ENCODE data around the gene DPP10. TPM values are rescaled to one million over a fixed set of nuclear protein-coding genes. Genes with fewer than 3 reads are reported as not detected.

The DPP10 gene
- total RNA-seq, 4 donors from 2014 or later = 0.09 to 4.0 (median 0.38) TPM; not detected in 1

DNA sequence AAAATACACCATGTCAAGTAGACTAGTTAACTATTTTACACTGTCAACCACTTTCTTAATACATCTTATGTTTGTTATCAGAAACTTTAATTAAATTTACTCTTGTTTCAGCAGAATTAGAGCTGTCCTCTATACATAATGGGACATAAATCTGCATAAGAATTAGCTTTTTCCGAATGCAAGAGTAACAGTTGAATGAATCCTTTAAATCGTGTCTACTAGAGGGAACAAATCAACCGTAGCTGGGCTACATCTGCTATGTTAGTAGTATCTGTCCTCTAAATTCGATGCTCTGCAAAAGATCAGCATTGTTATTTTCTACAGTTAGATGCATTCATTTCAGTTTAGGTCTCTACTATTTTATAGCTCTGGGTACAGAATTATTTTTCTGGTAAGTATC, 1090.6 kb downstream of the DPP10 start:
- no peak for DNase-seq
- no peaks in the 10 kb centered on the region for H3K27me3 ChIP-seq
- no peaks in the 10 kb centered on the region for H3K9me3 ChIP-seq
- TF ChIP-seq, protein P1, sequence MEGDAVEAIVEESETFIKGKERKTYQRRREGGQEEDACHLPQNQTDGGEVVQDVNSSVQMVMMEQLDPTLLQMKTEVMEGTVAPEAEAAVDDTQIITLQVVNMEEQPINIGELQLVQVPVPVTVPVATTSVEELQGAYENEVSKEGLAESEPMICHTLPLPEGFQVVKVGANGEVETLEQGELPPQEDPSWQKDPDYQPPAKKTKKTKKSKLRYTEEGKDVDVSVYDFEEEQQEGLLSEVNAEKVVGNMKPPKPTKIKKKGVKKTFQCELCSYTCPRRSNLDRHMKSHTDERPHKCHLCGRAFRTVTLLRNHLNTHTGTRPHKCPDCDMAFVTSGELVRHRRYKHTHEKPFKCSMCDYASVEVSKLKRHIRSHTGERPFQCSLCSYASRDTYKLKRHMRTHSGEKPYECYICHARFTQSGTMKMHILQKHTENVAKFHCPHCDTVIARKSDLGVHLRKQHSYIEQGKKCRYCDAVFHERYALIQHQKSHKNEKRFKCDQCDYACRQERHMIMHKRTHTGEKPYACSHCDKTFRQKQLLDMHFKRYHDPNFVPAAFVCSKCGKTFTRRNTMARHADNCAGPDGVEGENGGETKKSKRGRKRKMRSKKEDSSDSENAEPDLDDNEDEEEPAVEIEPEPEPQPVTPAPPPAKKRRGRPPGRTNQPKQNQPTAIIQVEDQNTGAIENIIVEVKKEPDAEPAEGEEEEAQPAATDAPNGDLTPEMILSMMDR (IDR thresholded peaks at IDR 0.05) = no peak
- TF ChIP-seq POLR2A (IDR thresholded peaks at IDR 0.05) = no peak
- H3K4me3 ChIP-seq = no peak overlapping the region
- no peaks in the 10 kb centered on the region for H3K36me3 ChIP-seq
- H3K4me1 ChIP-seq = no peaks in the 10 kb centered on the region
- no peak overlapping the region for H3K27ac ChIP-seq
- intact Hi-C loops (cut with DNase I) = no loop called here
- 81% methylated on average over 4 of the region's 4 CpGs for WGBS, 2 donors

DNA sequence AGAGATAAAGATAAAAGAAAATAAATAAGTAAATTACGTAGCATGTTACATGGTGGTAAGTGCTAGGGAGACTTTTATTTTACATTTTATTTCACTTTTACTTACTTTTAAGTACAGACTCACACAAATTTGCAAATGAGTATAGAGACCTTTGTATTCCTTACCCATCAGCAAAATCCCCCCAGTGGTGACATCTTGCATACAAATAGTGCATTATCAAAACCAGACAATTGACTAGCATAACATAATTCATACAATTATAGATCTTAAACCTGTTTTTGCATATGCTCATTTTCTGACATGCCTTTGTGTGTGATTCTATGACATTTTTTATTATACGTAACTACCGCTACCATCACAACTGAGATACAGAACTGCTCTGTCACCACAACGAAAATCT, 1099.4 kb downstream of the DPP10 start:
- Histone ChIP-seq H3K36me3 (no peaks in the 10 kb centered on the region), H3K9me3 (no peaks in the 10 kb centered on the region), H3K27me3 (no peaks in the 10 kb centered on the region), H3K4me1 (no peaks in the 10 kb centered on the region), H3K27ac (no peak overlapping the region), H3K4me3 (no peak overlapping the region)
- no peak for DNase-seq
- TF ChIP-seq, protein P1 (IDR thresholded peaks at IDR 0.05) = no peak
- TF ChIP-seq POLR2A (IDR thresholded peaks at IDR 0.05) = no peak
- intact Hi-C loops (cut with DNase I) = no loop called here
- 77 to 78% methylated on average over 4 of the region's 4 CpGs for whole genome bisulfite sequencing, 2 donors

DNA sequence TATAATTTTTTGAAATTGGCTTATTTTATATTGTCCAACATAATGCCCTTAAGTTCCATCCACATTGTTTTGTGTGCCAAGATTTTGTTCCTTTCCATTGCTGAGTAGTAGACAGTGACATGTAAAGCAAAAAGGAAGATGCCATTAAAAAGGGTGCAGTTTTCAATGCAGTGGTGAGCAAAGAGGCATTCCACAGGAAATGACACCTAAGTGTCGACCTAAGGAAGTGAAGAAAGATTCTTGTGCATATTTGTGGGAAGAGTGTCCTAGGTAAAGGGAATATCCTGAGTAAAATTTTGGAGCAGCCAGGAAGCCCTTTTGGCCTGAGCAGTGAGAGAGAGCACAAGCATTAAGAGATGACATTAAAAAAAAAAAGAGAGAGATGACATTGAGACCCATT, 1099.9 kb downstream of the DPP10 start:
- Histone ChIP-seq H3K27ac (no peak overlapping the region), H3K36me3 (no peaks in the 10 kb centered on the region), H3K9me3 (no peaks in the 10 kb centered on the region), H3K4me1 (no peaks in the 10 kb centered on the region), H3K27me3 (no peaks in the 10 kb centered on the region), H3K4me3 (no peak overlapping the region)
- intact Hi-C loops (cut with DNase I) = no loop called here
- no peak for TF ChIP-seq POLR2A (IDR thresholded peaks at IDR 0.05)
- TF ChIP-seq, protein P1 (IDR thresholded peaks at IDR 0.05) = no peak
- WGBS, 2 donors = 29 to 64% methylated on average over 1 of the region's 1 CpG
- DNase-seq = no peak

DNA sequence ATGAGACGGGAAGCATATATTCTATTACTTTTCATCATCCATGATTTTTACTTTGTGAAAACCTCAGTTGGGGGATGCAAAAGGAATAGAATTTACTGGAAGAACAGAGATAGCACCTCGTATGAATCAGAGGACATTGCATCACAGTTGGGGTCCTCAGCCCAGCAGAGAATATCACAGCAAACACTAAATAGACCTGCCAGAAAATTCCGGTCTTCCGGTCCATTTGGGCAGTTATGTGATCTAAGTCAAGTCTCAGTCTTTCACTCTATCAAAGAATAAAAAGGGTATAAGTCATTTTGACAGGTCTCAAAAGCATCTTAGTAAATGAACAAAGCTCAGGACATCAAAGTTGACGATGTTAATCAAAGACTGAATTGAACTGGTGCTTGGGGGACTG, 1100.6 kb downstream of the DPP10 start:
- Histone ChIP-seq H3K4me1 (no peaks in the 10 kb centered on the region), H3K36me3 (no peaks in the 10 kb centered on the region), H3K27ac (no peak overlapping the region), H3K4me3 (no peak overlapping the region), H3K9me3 (no peaks in the 10 kb centered on the region), H3K27me3 (no peaks in the 10 kb centered on the region)
- no peak for TF ChIP-seq POLR2A (IDR thresholded peaks at IDR 0.05)
- TF ChIP-seq, protein P1 (IDR thresholded peaks at IDR 0.05) = no peak
- 68 to 75% methylated on average over 5 of the region's 5 CpGs for WGBS, 2 donors
- intact Hi-C loops (cut with DNase I) = no loop called here
- DNase-seq = no peak

DNA sequence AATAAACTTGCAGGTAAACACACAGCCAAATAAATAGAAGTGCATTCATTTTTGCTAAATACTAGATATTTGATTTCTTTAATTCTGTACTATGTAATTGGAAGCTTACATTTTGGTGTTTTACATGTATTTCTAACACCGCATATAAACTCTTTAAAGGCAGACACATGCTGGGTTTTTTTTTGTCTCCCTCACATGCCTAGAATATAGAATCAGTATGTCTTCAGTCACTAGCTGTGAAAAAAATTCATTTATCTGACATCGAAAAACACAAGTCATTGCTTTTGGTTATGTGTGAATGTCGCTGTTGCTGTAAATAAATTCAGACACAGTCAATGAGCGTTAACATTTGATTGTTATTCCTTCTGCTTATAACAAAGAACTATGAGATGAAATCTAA, 1101.0 kb downstream of the DPP10 start:
- H3K27me3 ChIP-seq = no peaks in the 10 kb centered on the region
- no peaks in the 10 kb centered on the region for H3K36me3 ChIP-seq
- no peak overlapping the region for H3K4me3 ChIP-seq
- H3K27ac ChIP-seq = no peak overlapping the region
- DNase-seq = no peak
- H3K4me1 ChIP-seq = no peaks in the 10 kb centered on the region
- TF ChIP-seq, protein P1 (IDR thresholded peaks at IDR 0.05) = no peak
- TF ChIP-seq POLR2A (IDR thresholded peaks at IDR 0.05) = no peak
- no peaks in the 10 kb centered on the region for H3K9me3 ChIP-seq
- intact Hi-C loops (cut with DNase I) = no loop called here
- 80 to 81% methylated on average over 4 of the region's 4 CpGs for WGBS, 2 donors

All from esophagus squamous epithelium (tissue), 5 donors.